Activated B cell treated with CpG ODN at 0.5 μM for 24 hours (primary cell): ENCODE data around the gene DTD1. TPM values are rescaled to one million over a fixed set of nuclear protein-coding genes. Genes with fewer than 3 reads are reported as not detected.
"Not testable (repeated sequence)": the region's sequence is repeated elsewhere in the genome, so short reads cannot be mapped to it uniquely, and the experiment has no call there.

Source experiments
- ATAC-seq: fragments of 200-7000 bp; cut with Tn5 transposase; one replicate; pipeline ENCODE4 v1.10.0; 2021; ENCODE audit warnings: low read depth, mild to moderate bottlenecking, moderate library complexity
- CTCF ChIA-PET: fragments of 350-600 bp; sonication (Branson Sonifier 250); formaldehyde crosslinking; loops from one replicate; lab custom pipeline; 2021; ENCODE audit warnings: antibody characterized with exemption; lab: Charles Lee
- POLR2A ChIA-PET: fragments of 350-600 bp; sonication (Branson Sonifier 250); formaldehyde crosslinking; loops from one replicate; lab custom pipeline; 2021; ENCODE audit warnings: antibody characterized with exemption; lab: Charles Lee
- DNase-seq: peaks from one replicate; pipeline ENCODE4 v3.0.0; 2022
- H3K27ac Mint-ChIP-seq: one replicate; pipeline ENCODE4 v1.8.0; 2020; ENCODE audit warnings: mixed read lengths
- H3K27me3 Mint-ChIP-seq: one replicate; pipeline ENCODE4 v1.8.0; 2021; ENCODE audit warnings: mixed read lengths
- H3K36me3 Mint-ChIP-seq: one replicate; pipeline ENCODE4 v1.8.0; 2021; ENCODE audit warnings: low read depth, mixed read lengths
- H3K4me1 Mint-ChIP-seq: one replicate; pipeline ENCODE4 v1.8.0; 2021; ENCODE audit warnings: mixed read lengths
- H3K4me3 Mint-ChIP-seq: one replicate; pipeline ENCODE4 v1.8.0; 2020; ENCODE audit warnings: mild to moderate bottlenecking, mixed read lengths
- H3K9me3 Mint-ChIP-seq: one replicate; pipeline ENCODE4 v1.8.0; 2020; ENCODE audit warnings: mixed read lengths
- intact Hi-C: fragments of 100-400 bp; cut with micrococcal nuclease; formaldehyde crosslinking; loops from one replicate; pipeline ENCODE4 v1.15.1; 2024
- total RNA-seq: library from RNA; stranded (reverse); gene quantifications from 2 replicates; pipeline ENCODE4 v1.2.3, GENCODE V29; 2022
- TF ChIP-seq, protein P1 (sequence below): fragments of 200-600 bp; IDR thresholded peaks from one replicate; pipeline ENCODE4 v1.8.0; 2022; ENCODE audit warnings: antibody characterized with exemption, mild to moderate bottlenecking

The DTD1 gene
- total RNA-seq, 1 donor from 2014 or later = 27.5 TPM

DNA sequence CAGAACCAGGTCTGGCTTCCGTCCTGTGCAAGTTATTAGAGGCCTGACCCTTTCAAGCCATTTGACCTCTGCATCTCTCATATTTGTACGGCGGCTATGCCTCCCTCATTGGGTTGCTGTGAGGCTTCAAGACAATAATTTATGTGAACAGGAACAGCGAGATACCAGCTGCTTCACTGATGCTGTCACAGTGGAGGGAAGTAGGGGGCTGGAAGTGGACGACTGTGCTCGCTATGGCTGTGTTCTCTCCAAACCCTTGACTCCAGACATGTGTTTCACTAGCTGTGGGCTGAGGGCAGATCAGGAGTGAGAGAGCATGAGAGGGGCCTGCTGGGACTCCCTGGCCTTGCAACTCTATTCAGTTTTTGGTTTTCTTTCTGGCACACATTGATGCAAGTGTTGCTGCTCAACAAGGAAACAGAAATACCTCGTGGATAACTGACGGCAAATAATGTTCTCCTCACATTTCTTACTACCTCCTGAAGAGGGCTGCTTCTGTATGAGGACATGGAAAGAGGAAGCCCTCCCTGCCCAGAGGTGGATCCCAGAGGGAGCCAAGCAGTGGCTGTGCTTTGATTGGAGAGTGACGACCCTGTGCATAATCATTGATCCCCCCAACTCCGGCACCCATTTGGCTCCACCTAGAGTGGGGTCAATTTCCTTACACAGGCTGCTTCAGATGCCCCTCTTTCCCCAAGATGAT is 191.0 kb downstream of the DTD1 start:
- Mint-ChIP-seq H3K4me1 (no peaks in the 10 kb centered on the region), H3K36me3 (no peaks in the 10 kb centered on the region), H3K27ac (no peak overlapping the region), H3K9me3 (no peaks in the 10 kb centered on the region), H3K4me3 (no peak overlapping the region), H3K27me3 (peaks cover 4% of the 10 kb centered on the region)
- ATAC-seq (no peak), DNase-seq (no peak)
- intact Hi-C loops = no loop called here
- CTCF ChIA-PET = no interaction called here
- TF ChIP-seq, protein P1, sequence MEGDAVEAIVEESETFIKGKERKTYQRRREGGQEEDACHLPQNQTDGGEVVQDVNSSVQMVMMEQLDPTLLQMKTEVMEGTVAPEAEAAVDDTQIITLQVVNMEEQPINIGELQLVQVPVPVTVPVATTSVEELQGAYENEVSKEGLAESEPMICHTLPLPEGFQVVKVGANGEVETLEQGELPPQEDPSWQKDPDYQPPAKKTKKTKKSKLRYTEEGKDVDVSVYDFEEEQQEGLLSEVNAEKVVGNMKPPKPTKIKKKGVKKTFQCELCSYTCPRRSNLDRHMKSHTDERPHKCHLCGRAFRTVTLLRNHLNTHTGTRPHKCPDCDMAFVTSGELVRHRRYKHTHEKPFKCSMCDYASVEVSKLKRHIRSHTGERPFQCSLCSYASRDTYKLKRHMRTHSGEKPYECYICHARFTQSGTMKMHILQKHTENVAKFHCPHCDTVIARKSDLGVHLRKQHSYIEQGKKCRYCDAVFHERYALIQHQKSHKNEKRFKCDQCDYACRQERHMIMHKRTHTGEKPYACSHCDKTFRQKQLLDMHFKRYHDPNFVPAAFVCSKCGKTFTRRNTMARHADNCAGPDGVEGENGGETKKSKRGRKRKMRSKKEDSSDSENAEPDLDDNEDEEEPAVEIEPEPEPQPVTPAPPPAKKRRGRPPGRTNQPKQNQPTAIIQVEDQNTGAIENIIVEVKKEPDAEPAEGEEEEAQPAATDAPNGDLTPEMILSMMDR = no peak
- POLR2A ChIA-PET = no interaction called here

DNA sequence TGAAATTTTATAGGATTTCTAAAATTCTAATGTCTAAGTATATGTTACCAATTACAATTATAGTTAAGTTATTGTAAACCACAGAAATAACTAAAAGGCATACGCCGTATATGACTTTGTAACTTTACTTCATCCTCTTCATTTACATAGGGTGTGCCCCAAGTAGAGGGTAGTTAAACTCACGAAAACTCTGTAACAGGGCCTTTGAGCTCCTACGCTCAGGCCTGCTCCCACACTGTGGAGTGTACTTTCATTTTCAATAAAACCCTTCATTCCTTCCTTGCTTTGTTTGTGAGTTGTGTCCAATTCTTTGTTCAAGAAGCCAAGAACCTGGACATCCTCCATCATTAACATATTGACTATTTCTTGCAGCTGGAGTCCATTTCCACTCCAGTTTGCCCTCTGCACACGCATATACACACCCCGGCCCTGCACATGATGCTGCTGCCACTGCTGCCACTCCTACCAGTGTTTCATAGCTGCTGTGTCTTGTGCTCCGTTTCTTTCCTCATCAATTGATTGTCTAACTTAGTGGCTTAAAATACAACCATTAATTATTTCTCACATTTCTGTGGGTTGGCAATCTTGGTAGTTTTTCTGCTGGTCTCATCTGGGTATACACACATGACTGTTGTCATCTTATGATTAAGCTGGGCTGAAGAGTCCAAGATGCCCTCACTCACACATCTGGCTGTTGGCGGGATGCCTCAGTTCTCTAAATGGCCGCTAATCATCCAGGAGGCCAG is 192.7 kb downstream of the DTD1 start:
- Mint-ChIP-seq H3K36me3 (no peaks in the 10 kb centered on the region), H3K27me3 (peaks cover 2% of the 10 kb centered on the region), H3K4me3 (no peak overlapping the region), H3K9me3 (no peaks in the 10 kb centered on the region), H3K4me1 (no peaks in the 10 kb centered on the region), H3K27ac (no peak overlapping the region)
- POLR2A ChIA-PET = no interaction called here
- DNase-seq = no peak
- intact Hi-C loops = no loop called here
- CTCF ChIA-PET = no interaction called here
- TF ChIP-seq, protein P1 = no peak
- ATAC-seq = no peak

DNA sequence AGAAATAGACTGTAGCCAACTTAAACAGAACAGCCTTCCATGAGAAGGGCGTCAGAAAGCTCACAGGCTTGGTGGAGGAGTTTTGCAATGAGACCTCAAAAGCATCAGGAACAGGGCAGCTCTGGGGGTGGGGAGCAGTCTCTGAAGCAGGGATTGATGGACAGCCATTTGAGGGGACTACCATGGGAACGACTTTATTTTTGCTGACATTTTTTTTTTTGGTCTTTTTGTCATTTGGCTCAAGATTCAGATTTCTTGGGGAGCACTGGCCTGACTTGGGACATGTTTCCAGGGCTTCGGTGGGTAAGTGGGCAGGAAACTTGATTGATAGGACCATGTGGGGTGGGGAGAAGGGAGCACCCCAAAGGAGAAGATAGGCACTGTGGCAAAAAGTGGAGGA is 193.7 kb downstream of the DTD1 start:
- Mint-ChIP-seq H3K4me1 (no peaks in the 10 kb centered on the region), H3K4me3 (no peak overlapping the region), H3K36me3 (no peaks in the 10 kb centered on the region), H3K27me3 (peaks cover 4% of the 10 kb centered on the region), H3K27ac (no peak overlapping the region), H3K9me3 (no peaks in the 10 kb centered on the region)
- intact Hi-C loops = no loop called here
- ATAC-seq = no peak
- TF ChIP-seq, protein P1 = no peak
- ChIA-PET CTCF (no interaction called here), POLR2A (no interaction called here)
- DNase-seq = no peak

DNA sequence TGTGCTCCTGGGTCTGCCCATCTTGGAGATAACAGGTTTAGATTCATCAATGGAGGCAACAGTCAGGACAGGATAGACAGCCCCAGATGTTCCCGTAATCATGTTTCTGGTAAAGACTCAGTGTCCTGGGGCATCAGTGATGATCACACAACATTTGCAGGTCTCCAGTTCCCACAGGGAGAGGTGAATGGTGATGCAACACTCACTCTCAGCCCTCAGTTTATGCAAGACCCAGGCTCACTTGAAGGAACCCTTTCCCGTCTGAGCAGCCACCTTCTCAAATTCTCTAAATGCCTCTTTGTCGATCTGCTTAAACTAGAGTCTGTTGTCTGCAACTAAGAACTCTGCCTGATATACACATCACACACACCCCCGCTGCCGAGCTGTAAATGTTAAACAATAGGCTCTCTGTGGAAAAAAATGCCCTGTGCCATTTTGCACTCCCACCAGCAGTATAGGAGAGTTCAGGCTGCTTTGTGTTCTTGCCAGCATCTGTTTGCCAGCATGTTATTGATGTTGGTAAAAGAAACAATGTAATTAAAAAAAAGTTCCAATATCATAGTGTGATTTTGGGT is 195.6 kb downstream of the DTD1 start:
- Mint-ChIP-seq H3K4me1 (no peaks in the 10 kb centered on the region), H3K9me3 (peaks cover 2% of the 10 kb centered on the region), H3K4me3 (no peak overlapping the region), H3K27ac (no peak overlapping the region), H3K36me3 (no peaks in the 10 kb centered on the region), H3K27me3 (peaks cover 11% of the 10 kb centered on the region)
- TF ChIP-seq, protein P1 = no peak
- intact Hi-C loops = no loop called here
- ChIA-PET CTCF (no interaction called here), POLR2A (no interaction called here)
- ATAC-seq (no peak), DNase-seq (no peak)

DNA sequence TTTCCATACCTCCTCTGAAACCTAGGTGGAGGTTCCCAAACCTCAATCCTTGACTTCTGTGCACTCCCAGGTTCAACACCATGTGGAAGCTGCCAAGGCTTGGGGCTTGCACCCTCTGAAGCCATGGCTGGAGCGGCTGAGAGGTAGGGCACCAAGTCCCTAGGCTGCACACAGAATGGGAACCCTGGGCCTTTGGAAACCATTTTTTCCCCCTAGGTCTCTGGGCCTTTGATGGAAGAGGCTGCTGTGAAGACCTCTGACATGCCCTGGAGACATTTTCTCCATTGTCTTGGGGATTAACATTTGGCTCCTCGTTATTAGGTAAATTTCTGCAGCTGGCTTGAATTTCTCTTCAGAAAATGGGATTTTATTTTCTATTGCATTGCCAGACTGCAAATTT is 199.2 kb downstream of the DTD1 start:
- H3K4me3 Mint-ChIP-seq, intact Hi-C loops, CTCF ChIA-PET, DNase-seq, H3K9me3 Mint-ChIP-seq, POLR2A ChIA-PET, H3K36me3 Mint-ChIP-seq, H3K27ac Mint-ChIP-seq, H3K4me1 Mint-ChIP-seq, ATAC-seq: not testable (repeated sequence)
- peaks cover 18% of the 10 kb centered on the region for H3K27me3 Mint-ChIP-seq
